GM23248 (cell line): ENCODE measurements around the gene MOAP1.
"Not testable (repeated sequence)": the region's sequence is repeated elsewhere in the genome, so short reads cannot be mapped to it uniquely, and the experiment has no call there.

Experiments used
- EZH2 ChIP-seq: fragments of 200-600 bp; sonication (generic); IDR thresholded peaks from 2 replicates; pipeline ENCODE4 v1.6.1; 2018; ENCODE audit warnings: antibody characterized with exemption, mild to moderate bottlenecking; ENCODE audit not compliant: insufficient read depth, poor library complexity, severe bottlenecking
- EZH2phosphoT487 ChIP-seq: fragments of 200-600 bp; sonication (generic); IDR thresholded peaks from 2 replicates; pipeline ENCODE4 v1.6.1; 2018; ENCODE audit warnings: antibody characterized with exemption, moderate library complexity, mild to moderate bottlenecking, low read depth; ENCODE audit not compliant: insufficient read depth

DNA sequence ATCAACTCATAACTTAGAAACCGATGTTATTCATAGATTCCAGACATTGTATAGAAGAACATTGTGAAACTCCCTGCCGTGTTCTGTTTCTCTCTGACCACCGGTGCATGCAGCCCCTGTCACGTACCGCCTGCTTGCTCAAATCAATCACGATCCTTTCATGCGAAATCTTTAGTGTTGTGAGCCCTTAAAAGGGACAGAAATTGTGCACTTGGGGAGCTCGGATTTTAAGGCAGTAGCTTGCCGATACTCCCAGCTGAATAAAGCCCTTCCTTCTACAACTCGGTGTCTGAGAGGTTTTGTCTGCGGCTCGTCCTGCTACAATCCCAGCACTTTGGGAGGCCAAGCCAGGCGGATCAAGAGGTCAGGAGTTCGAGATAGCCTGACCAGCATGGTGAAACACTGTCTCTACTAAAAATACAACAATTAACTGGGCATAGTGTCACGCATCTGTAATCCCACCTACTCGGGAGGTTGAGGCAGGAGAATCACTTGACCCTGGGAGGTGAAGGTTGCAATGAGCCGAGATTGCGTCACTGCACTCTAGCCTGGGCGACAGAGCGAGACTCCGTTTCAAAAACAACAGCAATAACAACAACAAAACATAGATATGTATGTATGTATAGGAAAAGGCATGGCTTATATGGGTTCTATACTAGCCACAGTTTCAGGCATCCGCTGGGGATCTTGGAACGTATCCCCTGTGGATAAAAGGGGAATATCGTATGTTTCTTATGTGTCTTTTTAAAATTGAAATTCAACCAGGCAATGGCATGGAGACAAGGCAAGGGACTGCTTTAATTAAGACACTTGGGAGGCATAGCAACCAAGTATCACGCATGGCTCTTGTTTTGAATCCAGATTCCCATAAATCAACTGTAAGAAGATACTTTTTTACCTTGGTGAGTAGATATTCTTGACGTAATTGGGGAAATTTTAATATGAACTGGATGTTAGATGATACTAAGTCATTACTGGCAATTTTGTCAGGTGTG is 19.1 kb downstream of the MOAP1 start:
- TF ChIP-seq EZH2, EZH2phosphoT487: not testable (repeated sequence)
